ENCODE data around the gene SERPINC1. TPM values are rescaled to one million over a fixed set of nuclear protein-coding genes. Genes with fewer than 3 reads are reported as not detected.
"Not testable (repeated sequence)": the region's sequence is repeated elsewhere in the genome, so short reads cannot be mapped to it uniquely, and the experiment has no call there.

SERPINC1 gene
- polyA plus RNA-seq, 1 donor from 2014 or later, result not detected

DNA sequence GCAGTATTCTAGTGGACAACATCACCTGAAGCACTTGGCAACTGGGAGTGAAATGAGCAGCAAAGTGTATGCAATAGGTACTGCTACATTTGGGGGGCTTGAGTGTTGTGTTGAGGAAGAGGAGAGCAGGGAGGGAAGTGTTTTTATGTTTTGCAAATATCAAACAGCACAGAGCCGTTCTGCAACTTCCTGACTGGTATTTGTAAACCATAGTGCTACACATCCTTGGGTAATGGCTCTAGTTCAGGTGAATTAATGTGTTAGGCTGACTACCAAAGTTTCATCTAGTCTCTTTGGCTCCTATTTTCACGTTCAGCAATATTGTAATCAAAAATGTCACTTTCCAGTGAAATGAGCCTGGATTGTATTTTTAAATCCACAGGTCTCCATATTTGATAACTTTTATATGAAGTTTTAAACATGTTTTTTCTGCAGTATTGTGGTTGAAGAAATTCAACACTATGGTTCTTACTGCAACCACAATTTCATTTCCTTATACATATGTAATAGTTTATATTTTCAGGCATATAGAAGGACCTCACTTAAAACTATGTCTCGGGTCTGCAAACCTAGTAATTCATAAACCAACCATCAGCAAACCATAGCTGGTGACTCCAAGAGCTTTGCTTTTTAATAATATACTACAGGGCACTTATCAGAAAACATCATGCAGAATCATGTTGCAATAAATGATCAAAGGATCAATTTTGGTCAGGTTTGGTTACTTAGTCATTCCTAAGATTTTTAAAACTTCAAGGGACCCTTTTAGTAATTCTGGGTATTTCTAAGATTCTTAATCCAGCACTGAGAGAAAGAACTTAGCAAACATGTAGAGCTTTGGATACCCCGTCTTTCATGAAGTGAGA lies 30.1 kb downstream of the SERPINC1 start:
- no peak for TF ChIP-seq POLR2AphosphoS5 (IDR thresholded peaks at IDR 0.05)
- TF ChIP-seq, protein P1, sequence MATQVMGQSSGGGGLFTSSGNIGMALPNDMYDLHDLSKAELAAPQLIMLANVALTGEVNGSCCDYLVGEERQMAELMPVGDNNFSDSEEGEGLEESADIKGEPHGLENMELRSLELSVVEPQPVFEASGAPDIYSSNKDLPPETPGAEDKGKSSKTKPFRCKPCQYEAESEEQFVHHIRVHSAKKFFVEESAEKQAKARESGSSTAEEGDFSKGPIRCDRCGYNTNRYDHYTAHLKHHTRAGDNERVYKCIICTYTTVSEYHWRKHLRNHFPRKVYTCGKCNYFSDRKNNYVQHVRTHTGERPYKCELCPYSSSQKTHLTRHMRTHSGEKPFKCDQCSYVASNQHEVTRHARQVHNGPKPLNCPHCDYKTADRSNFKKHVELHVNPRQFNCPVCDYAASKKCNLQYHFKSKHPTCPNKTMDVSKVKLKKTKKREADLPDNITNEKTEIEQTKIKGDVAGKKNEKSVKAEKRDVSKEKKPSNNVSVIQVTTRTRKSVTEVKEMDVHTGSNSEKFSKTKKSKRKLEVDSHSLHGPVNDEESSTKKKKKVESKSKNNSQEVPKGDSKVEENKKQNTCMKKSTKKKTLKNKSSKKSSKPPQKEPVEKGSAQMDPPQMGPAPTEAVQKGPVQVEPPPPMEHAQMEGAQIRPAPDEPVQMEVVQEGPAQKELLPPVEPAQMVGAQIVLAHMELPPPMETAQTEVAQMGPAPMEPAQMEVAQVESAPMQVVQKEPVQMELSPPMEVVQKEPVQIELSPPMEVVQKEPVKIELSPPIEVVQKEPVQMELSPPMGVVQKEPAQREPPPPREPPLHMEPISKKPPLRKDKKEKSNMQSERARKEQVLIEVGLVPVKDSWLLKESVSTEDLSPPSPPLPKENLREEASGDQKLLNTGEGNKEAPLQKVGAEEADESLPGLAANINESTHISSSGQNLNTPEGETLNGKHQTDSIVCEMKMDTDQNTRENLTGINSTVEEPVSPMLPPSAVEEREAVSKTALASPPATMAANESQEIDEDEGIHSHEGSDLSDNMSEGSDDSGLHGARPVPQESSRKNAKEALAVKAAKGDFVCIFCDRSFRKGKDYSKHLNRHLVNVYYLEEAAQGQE (IDR thresholded peaks at IDR 0.05; ENCODE audit: borderline replicate concordance), result no peak
- no peak for TF ChIP-seq TAF1 (IDR thresholded peaks at IDR 0.05; ENCODE audit: low read depth)
- no peak for TF ChIP-seq MXI1 (conservative IDR thresholded peaks at IDR 0.05; ENCODE audit: poor library complexity, severe bottlenecking)
- TF ChIP-seq, protein P2, sequence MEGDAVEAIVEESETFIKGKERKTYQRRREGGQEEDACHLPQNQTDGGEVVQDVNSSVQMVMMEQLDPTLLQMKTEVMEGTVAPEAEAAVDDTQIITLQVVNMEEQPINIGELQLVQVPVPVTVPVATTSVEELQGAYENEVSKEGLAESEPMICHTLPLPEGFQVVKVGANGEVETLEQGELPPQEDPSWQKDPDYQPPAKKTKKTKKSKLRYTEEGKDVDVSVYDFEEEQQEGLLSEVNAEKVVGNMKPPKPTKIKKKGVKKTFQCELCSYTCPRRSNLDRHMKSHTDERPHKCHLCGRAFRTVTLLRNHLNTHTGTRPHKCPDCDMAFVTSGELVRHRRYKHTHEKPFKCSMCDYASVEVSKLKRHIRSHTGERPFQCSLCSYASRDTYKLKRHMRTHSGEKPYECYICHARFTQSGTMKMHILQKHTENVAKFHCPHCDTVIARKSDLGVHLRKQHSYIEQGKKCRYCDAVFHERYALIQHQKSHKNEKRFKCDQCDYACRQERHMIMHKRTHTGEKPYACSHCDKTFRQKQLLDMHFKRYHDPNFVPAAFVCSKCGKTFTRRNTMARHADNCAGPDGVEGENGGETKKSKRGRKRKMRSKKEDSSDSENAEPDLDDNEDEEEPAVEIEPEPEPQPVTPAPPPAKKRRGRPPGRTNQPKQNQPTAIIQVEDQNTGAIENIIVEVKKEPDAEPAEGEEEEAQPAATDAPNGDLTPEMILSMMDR (IDR thresholded peaks at IDR 0.05; ENCODE audit: poor library complexity, severe bottlenecking), result no peak
- TF ChIP-seq EP300 (conservative IDR thresholded peaks at IDR 0.05; ENCODE audit: poor library complexity, severe bottlenecking), result no peak
- no peak for TF ChIP-seq RAD21 (conservative IDR thresholded peaks at IDR 0.05)
- no peak for TF ChIP-seq EZH2 (IDR thresholded peaks at IDR 0.05; ENCODE audit: borderline replicate concordance, insufficient read depth, low read length, poor library complexity, severe bottlenecking)
- no peak for TF ChIP-seq SMC3 (conservative IDR thresholded peaks at IDR 0.05; ENCODE audit: poor library complexity)
- Histone ChIP-seq H3K9me3 (ENCODE audit: low read length) (no peaks in the 10 kb centered on the region), H2AFZ (ENCODE audit: low read depth, low read length) (no peak overlapping the region), H3K79me2 (replicated peaks; ENCODE audit: insufficient read depth, low read length) (no peaks in the 10 kb centered on the region), H3K27ac (ENCODE audit: low read length) (no peak overlapping the region), H3K36me3 (ENCODE audit: insufficient read depth, low read length) (peaks cover 12% of the 10 kb centered on the region), H3K9ac (ENCODE audit: low read length) (no peak overlapping the region), H3K9me2 (ENCODE audit: insufficient read depth, low read length) (no peaks in the 10 kb centered on the region), H4K20me1 (ENCODE audit: insufficient read depth) (no peaks in the 10 kb centered on the region), H3F3A (ENCODE audit: insufficient read depth, low read length, poor library complexity, severe bottlenecking) (no peaks in the 10 kb centered on the region), H3K4me3 (ENCODE audit: low read length) (no peak overlapping the region), H3K27me3 (ENCODE audit: insufficient read depth, low read depth, low read length) (no peaks in the 10 kb centered on the region), H3K4me2 (ENCODE audit: low read length) (no peak overlapping the region)

DNA sequence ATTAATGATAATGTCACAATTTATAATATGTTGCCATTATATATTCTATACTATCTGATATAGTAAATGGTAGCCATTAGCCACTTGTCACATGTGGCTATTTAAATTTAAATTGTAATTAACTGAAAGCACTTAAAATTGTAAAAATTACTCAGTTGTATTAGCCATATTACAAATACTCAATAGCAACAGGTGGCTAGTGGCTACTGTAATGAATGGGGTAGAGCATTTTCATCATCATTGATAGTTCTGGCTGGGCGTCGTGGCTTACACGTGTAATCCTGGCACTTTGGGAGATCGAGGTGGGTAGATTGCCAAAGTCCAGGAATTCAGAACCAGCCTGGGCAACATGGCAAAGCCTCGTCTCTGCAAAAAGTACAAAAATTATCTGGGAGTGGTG lies 32.4 kb downstream of the SERPINC1 start:
- Histone ChIP-seq H3K9ac (ENCODE audit: low read length) (no peak overlapping the region), H3K4me3 (ENCODE audit: low read length) (no peak overlapping the region), H2AFZ (ENCODE audit: low read depth, low read length) (no peak overlapping the region), H3K36me3 (ENCODE audit: insufficient read depth, low read length) (peaks cover 12% of the 10 kb centered on the region), H3K79me2 (replicated peaks; ENCODE audit: insufficient read depth, low read length) (no peaks in the 10 kb centered on the region), H3K27me3 (ENCODE audit: insufficient read depth, low read depth, low read length) (no peaks in the 10 kb centered on the region), H3K27ac (ENCODE audit: low read length) (no peak overlapping the region), H4K20me1 (ENCODE audit: insufficient read depth) (no peaks in the 10 kb centered on the region), H3K9me3 (ENCODE audit: low read length) (no peaks in the 10 kb centered on the region), H3K9me2 (ENCODE audit: insufficient read depth, low read length) (no peaks in the 10 kb centered on the region), H3K4me2 (ENCODE audit: low read length) (no peak overlapping the region), H3F3A (ENCODE audit: insufficient read depth, low read length, poor library complexity, severe bottlenecking) (no peaks in the 10 kb centered on the region)
- TF ChIP-seq TAF1 (IDR thresholded peaks at IDR 0.05; ENCODE audit: low read depth) (no peak), EP300 (conservative IDR thresholded peaks at IDR 0.05; ENCODE audit: poor library complexity, severe bottlenecking) (no peak), SMC3 (conservative IDR thresholded peaks at IDR 0.05; ENCODE audit: poor library complexity) (no peak), POLR2AphosphoS5 (IDR thresholded peaks at IDR 0.05) (no peak), RAD21 (conservative IDR thresholded peaks at IDR 0.05) (no peak)

DNA sequence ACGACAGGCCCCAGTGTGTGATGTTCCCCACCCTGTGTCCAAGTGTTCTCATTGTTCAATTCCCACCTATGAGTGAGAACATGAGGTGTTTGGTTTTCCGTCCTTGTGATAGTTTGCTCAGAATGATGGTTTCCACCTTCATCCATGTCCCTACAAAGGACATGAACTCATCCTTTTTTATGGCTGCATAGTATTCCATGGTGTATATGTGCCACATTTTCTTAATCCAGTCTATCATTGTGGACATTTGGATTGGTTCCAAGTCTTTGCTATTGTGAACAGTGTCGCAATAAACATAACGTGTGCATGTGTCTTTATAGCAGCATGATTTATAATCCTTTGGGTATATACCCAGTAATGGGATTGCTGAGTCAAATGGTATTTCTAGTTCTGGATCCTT lies 36.0 kb downstream of the SERPINC1 start:
- not testable (repeated sequence) for H3K9me3 ChIP-seq (ENCODE audit: low read length); H3K27ac ChIP-seq (ENCODE audit: low read length); H3K36me3 ChIP-seq (ENCODE audit: insufficient read depth, low read length); H4K20me1 ChIP-seq (ENCODE audit: insufficient read depth); H3K79me2 ChIP-seq (replicated peaks; ENCODE audit: insufficient read depth, low read length); H3F3A ChIP-seq (ENCODE audit: insufficient read depth, low read length, poor library complexity, severe bottlenecking); H3K4me3 ChIP-seq (ENCODE audit: low read length); H3K9ac ChIP-seq (ENCODE audit: low read length); H3K9me2 ChIP-seq (ENCODE audit: insufficient read depth, low read length); H3K4me2 ChIP-seq (ENCODE audit: low read length); H2AFZ ChIP-seq (ENCODE audit: low read depth, low read length); H3K27me3 ChIP-seq (ENCODE audit: insufficient read depth, low read depth, low read length)
